ENCODE data around the gene MTHFD2. TPM values are rescaled to one million over a fixed set of nuclear protein-coding genes. Genes with fewer than 3 reads are reported as not detected.

MTHFD2 gene
- total and polyA plus RNA-seq, 2 donors (not counting 3 experiments of a cell fraction or from before 2014, with no cell fraction given): 25.6 to 83.2 TPM

- POLR2A ChIA-PET: no interaction called here
- no peak for FAIRE-seq
These were observed 45.5 kb upstream of the MTHFD2 start for GRCh38 chr2:74152954-74153353.

More at GRCh38 chr2:74152954-74153353, 45.5 kb upstream of the MTHFD2 start:
- Histone ChIP-seq H3K79me2 (ENCODE audit: control insufficient read depth, insufficient read depth, low read length) (no peaks in the 10 kb centered on the region), H2AFZ (ENCODE audit: low read depth, low read length) (no peak overlapping the region), H3K4me1 (ENCODE audit: control insufficient read depth, extremely low read depth, insufficient read depth, low read length) (peaks cover 7% of the 10 kb centered on the region), H3K9me3 (replicated peaks; ENCODE audit: control insufficient read depth, insufficient read depth, low read length) (no peaks in the 10 kb centered on the region), H3K27ac (ENCODE audit: insufficient read depth, low read depth, low read length) (no peak overlapping the region), H3K27me3 (ENCODE audit: control insufficient read depth in 2 of 2, insufficient read depth in 2 of 2, low read length in 2 of 2) (no peaks in the 10 kb centered on the region), H3K4me3 (replicated peaks in 1 of 3; ENCODE audit: insufficient read depth in 1 of 3, low read depth in 1 of 3, low read length in 3 of 3) (no peak overlapping the region), H4K20me1 (replicated peaks; ENCODE audit: control insufficient read depth, extremely low read depth, insufficient read depth, low read length) (no peaks in the 10 kb centered on the region), H3K9ac (replicated peaks; ENCODE audit: extremely low read depth, insufficient read depth, low read length) (no peak overlapping the region), H3K36me3 (ENCODE audit: control insufficient read depth in 2 of 2, extremely low read depth in 1 of 2, insufficient read depth in 2 of 2, low read length in 2 of 2) (peaks cover 5 to 16% of the 10 kb centered on the region in 2 experiments), H3K4me2 (ENCODE audit: insufficient read depth, low read length) (no peak overlapping the region), H3K9me1 (replicated peaks; ENCODE audit: control insufficient read depth, extremely low read depth, insufficient read depth, low read length) (no peaks in the 10 kb centered on the region)
- no peak for DNase-seq (ENCODE audit: low read depth, low spot score)
- dilution Hi-C loops (cut with MboI; ENCODE audit: extremely low pct_ligation_motif_present, low sequenced_read_pairs): no loop called here
- intact Hi-C loops (cut with micrococcal nuclease): no loop called here
- CTCF ChIA-PET: no interaction called here
- no peak for TF ChIP-seq FOS (IDR thresholded peaks at IDR 0.05; ENCODE audit: borderline replicate concordance, insufficient read depth, low read length)
- no peak for TF ChIP-seq EZH2 (IDR thresholded peaks at IDR 0.05; ENCODE audit: borderline replicate concordance, low read depth, low read length, severe bottlenecking)
- no peak for TF ChIP-seq GATA2 (IDR thresholded peaks at IDR 0.05; ENCODE audit: insufficient read depth, insufficient read length, low read depth, low read length)
- no peak for TF ChIP-seq MAX (IDR thresholded peaks at IDR 0.05; ENCODE audit: insufficient read depth, insufficient read length)
- no peak for TF ChIP-seq CTCF (IDR thresholded peaks at IDR 0.05; ENCODE audit: extremely low read depth in 1 of 2, insufficient read depth in 1 of 2, low read depth in 1 of 2, low read length in 2 of 2)
- no peak for TF ChIP-seq POLR2A (IDR thresholded peaks at IDR 0.05; ENCODE audit: low read depth, low read length)
- TF ChIP-seq MYC (IDR thresholded peaks at IDR 0.05; ENCODE audit: low read depth, low read length): no peak
- TF ChIP-seq POLR2AphosphoS5 (IDR thresholded peaks at IDR 0.05; ENCODE audit: insufficient read depth, low read depth, low read length): no peak
- TF ChIP-seq JUN (IDR thresholded peaks at IDR 0.05; ENCODE audit: borderline replicate concordance, insufficient read depth, insufficient read length, low read depth): no peak
- no TSS peak for BruUV-seq (replicated peaks)

Measured in endothelial cell of umbilical vein (primary cell).